ENCODE results near the gene TRIM14. TPM values are rescaled to one million over a fixed set of nuclear protein-coding genes. Genes with fewer than 3 reads are reported as not detected.
"Not testable (repeated sequence)": the region's sequence is repeated elsewhere in the genome, so short reads cannot be mapped to it uniquely, and the experiment has no call there.

Gene TRIM14
- total RNA-seq, 1 experiment from 2014 or later = 11.9 TPM

- TF ChIP-seq IRF2 (CRISPR knock-in tag; IDR thresholded peaks at IDR 0.05; ENCODE audit: borderline replicate concordance, low read depth) (no peak), RELA (CRISPR knock-in tag; IDR thresholded peaks at IDR 0.05; ENCODE audit: borderline replicate concordance) (no peak)
Measured at GRCh38 chr9:98091735-98092612, 27.0 kb downstream of the TRIM14 start (continued).

- peak; percentile 31 for DNase-seq (ENCODE audit: low spot score)
- POLR2A ChIA-PET, H3K9me3 Mint-ChIP-seq: not testable (repeated sequence)
- H3K4me3 Mint-ChIP-seq = peak overlapping the region; percentile 46
- H3K27me3 Mint-ChIP-seq (ENCODE audit: low read depth) = peaks cover 23% of the 10 kb centered on the region
- ATAC-seq = peak; percentile 31
- H3K27ac Mint-ChIP-seq = 0 out of 2 replicates have a peak overlapping the region, but pooled peaks have one; percentile 26
- peak; percentile 78 for TF ChIP-seq MAX (CRISPR knock-in tag; IDR thresholded peaks at IDR 0.05)
- peak; percentile 39; the same call in 1 of the 2 replicates for TF ChIP-seq USF1 (CRISPR knock-in tag; IDR thresholded peaks at IDR 0.05)
- peak; percentile 68; the same call in 1 of the 2 replicates for TF ChIP-seq TEAD1 (CRISPR knock-in tag; IDR thresholded peaks at IDR 0.05)
- TF ChIP-seq ARID4B (CRISPR knock-in tag; IDR thresholded peaks at IDR 0.05; ENCODE audit: borderline replicate concordance) = 0 out of 2 replicates have a peak, but pooled peaks have one; percentile 39
- TF ChIP-seq FOXP4 (CRISPR knock-in tag; IDR thresholded peaks at IDR 0.05) = peak; percentile 78; the same call in 1 of the 2 replicates
- TF ChIP-seq MXD4 (CRISPR knock-in tag; IDR thresholded peaks at IDR 0.05; ENCODE audit: borderline replicate concordance) = peak; percentile 38; the same call in 1 of the 2 replicates
- peak; percentile 30; the same call in 1 of the 2 replicates for TF ChIP-seq FOXK1 (CRISPR knock-in tag; IDR thresholded peaks at IDR 0.05)
- 0 out of 2 replicates have a peak, but pooled peaks have one; percentile 49 for TF ChIP-seq ZNF396 (CRISPR knock-in tag; IDR thresholded peaks at IDR 0.05; ENCODE audit: borderline replicate concordance)
- CTCF ChIA-PET = interaction anchor here (0.7 to 2.9 kb wide), 3 partner anchors 11 to 151 kb away, joined by 3 to 13 read pairs (median 9); no protein-coding TSS in a partner anchor
- peaks cover 56% of the 10 kb centered on the region for H3K4me1 Mint-ChIP-seq
- H3K36me3 Mint-ChIP-seq = peaks cover 12% of the 10 kb centered on the region
Measured at GRCh38 chr9:98090674-98091073, 28.3 kb downstream of the TRIM14 start.

- H3K4me1 Mint-ChIP-seq = peaks cover 52% of the 10 kb centered on the region
- ATAC-seq = peak; percentile 70
- POLR2A ChIA-PET = no interaction called here
- 0 out of 2 replicates have a peak, but pooled peaks have one; percentile 43 for TF ChIP-seq CREB1 (CRISPR knock-in tag; IDR thresholded peaks at IDR 0.05)
- peak; percentile 94 for TF ChIP-seq RELA (CRISPR knock-in tag; IDR thresholded peaks at IDR 0.05; ENCODE audit: borderline replicate concordance)
- no peak for TF ChIP-seq FOXJ3 (CRISPR knock-in tag; IDR thresholded peaks at IDR 0.05; ENCODE audit: borderline replicate concordance)
- peak; percentile 54; the same call in 1 of the 2 replicates for TF ChIP-seq USF2 (CRISPR knock-in tag; IDR thresholded peaks at IDR 0.05)
- no peak for TF ChIP-seq ZNF532 (CRISPR knock-in tag; IDR thresholded peaks at IDR 0.05; ENCODE audit: borderline replicate concordance)
- TF ChIP-seq SP1 (CRISPR knock-in tag; conservative IDR thresholded peaks at IDR 0.05) = peak; percentile 85
Measured at GRCh38 chr9:98087420-98088354, 31.3 kb downstream of the TRIM14 start.

More at GRCh38 chr9:98087420-98088354, 31.3 kb downstream of the TRIM14 start:
- peak; percentile 72 for DNase-seq (ENCODE audit: low spot score)
- Mint-ChIP-seq H3K9me3 (peaks cover 7% of the 10 kb centered on the region; the same call in 1 of the 2 replicates), H3K36me3 (peaks cover 23% of the 10 kb centered on the region), H3K27ac (no peak overlapping the region), H3K4me3 (peak overlapping the region; percentile 41), H3K27me3 (ENCODE audit: low read depth) (peaks cover 23% of the 10 kb centered on the region)
- CTCF ChIA-PET = interaction anchor here (1.9 to 2.1 kb wide), 2 partner anchors 31 to 169 kb away, joined by 6 read pairs; partner anchors contain the start of gene TRIM14

All from WTC11 (cell line).